Left lung (tissue), 10 donors: Measurements from ENCODE around the gene GSC2. TPM values are rescaled to one million over a fixed set of nuclear protein-coding genes. Genes with fewer than 3 reads are reported as not detected.

Experiments
- ATAC-seq: fragments of 200-7000 bp; cut with Tn5 transposase; one replicate; pipeline ENCODE4 v1.9.1; 2020; ENCODE audit warnings: moderate library complexity
- DNase-seq, 4 donors: peaks; one replicate each; pipeline ENCODE4 v3.0.0-alpha.2; 2013 to 2020
- H3K27ac ChIP-seq, 2 donors: fragments of 200-600 bp; sonication (generic) in 1 of 2; one replicate each; pipeline versions ENCODE4 v1.5.0 to v1.8.0; 2020 to 2021
- H3K27me3 ChIP-seq, 2 donors: fragments of 200-600 bp; sonication (generic) in 1 of 2; one replicate each; pipeline versions ENCODE4 v1.5.0 to v1.8.0; 2020 to 2021
- H3K36me3 ChIP-seq, 2 donors: fragments of 200-600 bp; sonication (generic) in 1 of 2; one replicate each; pipeline versions ENCODE4 v1.5.0 to v1.8.0; 2020 to 2021
- H3K4me1 ChIP-seq, 2 donors: fragments of 200-600 bp; one replicate each; pipeline ENCODE4 v1.8.0; 2021
- H3K4me3 ChIP-seq, 2 donors: fragments of 200-600 bp; sonication (generic) in 1 of 2; one replicate each; pipeline versions ENCODE4 v1.5.0 to v1.8.0; 2020 to 2021; ENCODE audit warnings: mild to moderate bottlenecking in 1 of 2
- H3K9me3 ChIP-seq, 2 donors: fragments of 200-600 bp; sonication (generic) in 1 of 2; one replicate each; pipeline versions ENCODE4 v1.5.0 to v1.8.0; 2020 to 2021
- CTCF ChIP-seq, 2 donors: fragments of 200-600 bp; sonication (generic) in 1 of 2; IDR thresholded peaks; one replicate each; pipeline versions ENCODE4 v1.5.0 to v1.8.0; 2021; ENCODE audit warnings: antibody characterized with exemption in 2 of 2
- intact Hi-C, 2 donors: fragments of 100-400 bp; cut with DNase I; formaldehyde crosslinking; loops; one replicate each; pipeline versions ENCODE4 v1.11.2 to v1.14.2; 2022
- polyA plus RNA-seq, 6 donors: library from polyadenylated mRNA; unstranded; fragments of 120-200 nt; gene quantifications; one replicate each; pipeline ENCODE4 v1.2.1, GENCODE V29; 2013; ENCODE audit not compliant: insufficient read length in 6 of 6
- total RNA-seq, 2 donors: library from RNA; stranded (reverse); fragmentation: NEBNext Ultra II Directional; extraction: Animal tissue kit (Norgen Biotek cat#: 25700); gene quantifications; one replicate each; pipeline ENCODE4 v1.2.1, GENCODE V29; 2021
- donor health status: DM: no; HTN: yes; CAD: no.
- donor health status: DM: no; HTN: no; CAD: no.

Gene GSC2
- total and polyA plus RNA-seq, 8 donors = not detected

GRCh38 chr22:19105867-19106802, 44.0 kb downstream of the GSC2 start:
- no peaks in the 10 kb centered on the region for H3K27me3 ChIP-seq
- H3K9me3 ChIP-seq = no peaks in the 10 kb centered on the region
- H3K4me3 ChIP-seq = no peak overlapping the region
- H3K27ac ChIP-seq = peak overlapping the region in 1 of 2 donors; percentile 39
- H3K36me3 ChIP-seq = no peaks in the 10 kb centered on the region
- intact Hi-C loops = no loop called here
- DNase-seq (no peak), ATAC-seq (no peak)
- peak in 1 of 2 donors; percentile 27 for TF ChIP-seq CTCF (IDR thresholded peaks at IDR 0.05)
- H3K4me1 ChIP-seq = peaks cover 23 to 63% of the 10 kb centered on the region in 2 donors

GRCh38 chr22:19105456-19105855, 44.6 kb downstream of the GSC2 start:
- peaks cover 21 to 56% of the 10 kb centered on the region in 2 donors for H3K4me1 ChIP-seq
- TF ChIP-seq CTCF (IDR thresholded peaks at IDR 0.05) = no peak
- intact Hi-C loops = no loop called here

GRCh38 chr22:19103880-19104821, 45.9 kb downstream of the GSC2 start:
- Histone ChIP-seq H3K4me3 (no peak overlapping the region), H3K36me3 (no peaks in the 10 kb centered on the region), H3K27me3 (no peaks in the 10 kb centered on the region), H3K27ac (no peak overlapping the region), H3K4me1 (peaks cover 10 to 56% of the 10 kb centered on the region in 2 donors), H3K9me3 (no peaks in the 10 kb centered on the region)
- intact Hi-C loops = no loop called here
- ATAC-seq (no peak), DNase-seq (peak in 1 of 4 donors; percentile 21)
- TF ChIP-seq CTCF (IDR thresholded peaks at IDR 0.05) = no peak

More at GRCh38 chr22:19105456-19105855, 44.6 kb downstream of the GSC2 start:
- H3K4me3 ChIP-seq = no peak overlapping the region
- DNase-seq (no peak), ATAC-seq (no peak)
- no peaks in the 10 kb centered on the region for H3K36me3 ChIP-seq
- no peaks in the 10 kb centered on the region for H3K27me3 ChIP-seq
- peak overlapping the region in 1 of 2 donors; percentile 39 for H3K27ac ChIP-seq
- H3K9me3 ChIP-seq = no peaks in the 10 kb centered on the region

GRCh38 chr22:19098157-19098556, 51.9 kb downstream of the GSC2 start:
- ATAC-seq (peak; percentile 23), DNase-seq (peak in 1 of 4 donors; percentile 51)
- H3K4me3 ChIP-seq = no peak overlapping the region
- intact Hi-C loops = no loop called here
- H3K36me3 ChIP-seq = peaks cover 0 to 3% of the 10 kb centered on the region in 2 donors
- H3K4me1 ChIP-seq = peaks cover 0 to 38% of the 10 kb centered on the region in 2 donors
- H3K27ac ChIP-seq = peak overlapping the region in 1 of 2 donors; percentile 81
- no peak for TF ChIP-seq CTCF (IDR thresholded peaks at IDR 0.05)
- H3K9me3 ChIP-seq = no peaks in the 10 kb centered on the region
- H3K27me3 ChIP-seq = no peaks in the 10 kb centered on the region
